Astrocyte (in vitro differentiated cells and primary cell): ENCODE results near the gene RNGTT. TPM values are rescaled to one million over a fixed set of nuclear protein-coding genes. Genes with fewer than 3 reads are reported as not detected.
"Not testable (repeated sequence)": the region's sequence is repeated elsewhere in the genome, so short reads cannot be mapped to it uniquely, and the experiment has no call there.

Source experiments
- DNase-seq: peaks from one replicate; pipeline ENCODE4 v3.0.0-alpha.2; 2010; ENCODE audit warnings: low read depth
- FAIRE-seq: peaks from 2 replicates; lab custom pipeline; 2011; peaks lifted over from hg19 to GRCh38; lab: Jason Lieb, UNC
- H2AFZ ChIP-seq: 2 replicates; pipeline ENCODE4 v1.6.0; 2012; ENCODE audit warnings: low read depth, low read length, inconsistent platforms
- H3K27ac ChIP-seq: 2 replicates; pipeline ENCODE4 v1.5.1; 2011; ENCODE audit warnings: low read depth, low read length, inconsistent platforms
- H3K27me3 ChIP-seq: 2 replicates; pipeline ENCODE4 v1.6.0; 2011; ENCODE audit warnings: low read length, inconsistent platforms; ENCODE audit not compliant: insufficient read depth
- H3K36me3 ChIP-seq: 2 replicates; pipeline ENCODE4 v1.5.1; 2011; ENCODE audit warnings: low read length, inconsistent platforms; ENCODE audit not compliant: insufficient read depth
- H3K4me1 ChIP-seq: 2 replicates; pipeline ENCODE4 v1.5.1; 2011; ENCODE audit warnings: low read length, inconsistent platforms; ENCODE audit not compliant: insufficient read depth
- H3K4me2 ChIP-seq: 2 replicates; pipeline ENCODE4 v1.6.0; 2012; ENCODE audit warnings: low read length, inconsistent platforms
- H3K4me3 ChIP-seq: 2 replicates; pipeline ENCODE4 v1.5.1; 2011; ENCODE audit warnings: low read depth, mild to moderate bottlenecking, low read length, inconsistent platforms; ENCODE audit not compliant: insufficient read depth
- H3K79me2 ChIP-seq: 2 replicates; pipeline ENCODE4 v1.6.0; 2012; ENCODE audit warnings: mild to moderate bottlenecking, low read length, inconsistent platforms; ENCODE audit not compliant: insufficient read depth
- H3K9ac ChIP-seq: 2 replicates; pipeline ENCODE4 v1.6.0; 2012; ENCODE audit warnings: mild to moderate bottlenecking, low read length, inconsistent platforms
- H3K9me3 ChIP-seq: 2 replicates; pipeline ENCODE4 v1.5.1; 2012; ENCODE audit warnings: low read depth, mild to moderate bottlenecking, low read length, inconsistent platforms; ENCODE audit not compliant: insufficient read depth
- H4K20me1 ChIP-seq: 2 replicates; pipeline ENCODE4 v1.6.0; 2012; ENCODE audit warnings: low read length, inconsistent platforms; ENCODE audit not compliant: insufficient read depth
- H3K27ac Mint-ChIP-seq: one replicate; pipeline ENCODE4 v1.8.0; 2021; ENCODE audit warnings: mild to moderate bottlenecking, mixed read lengths; ENCODE audit not compliant: unreplicated experiment
- H3K27me3 Mint-ChIP-seq: one replicate; pipeline ENCODE4 v1.8.0; 2021; ENCODE audit warnings: low read depth, mixed read lengths; ENCODE audit not compliant: unreplicated experiment
- H3K36me3 Mint-ChIP-seq: one replicate; pipeline ENCODE4 v1.8.0; 2021; ENCODE audit warnings: low read depth, mixed read lengths; ENCODE audit not compliant: unreplicated experiment
- H3K4me1 Mint-ChIP-seq: one replicate; pipeline ENCODE4 v1.8.0; 2021; ENCODE audit warnings: low read depth, mixed read lengths; ENCODE audit not compliant: unreplicated experiment
- H3K4me3 Mint-ChIP-seq: one replicate; pipeline ENCODE4 v1.8.0; 2021; ENCODE audit warnings: mild to moderate bottlenecking, moderate library complexity, mixed read lengths; ENCODE audit not compliant: unreplicated experiment
- H3K9me3 Mint-ChIP-seq: one replicate; pipeline ENCODE4 v1.8.0; 2021; ENCODE audit warnings: mild to moderate bottlenecking, mixed read lengths; ENCODE audit not compliant: unreplicated experiment
- EZH2 ChIP-seq: IDR thresholded peaks from 2 replicates; pipeline ENCODE4 v1.6.1; 2012; ENCODE audit warnings: mild to moderate bottlenecking, low read length, inconsistent platforms; ENCODE audit not compliant: insufficient read depth
- total RNA-seq: library from RNA; stranded (reverse); gene quantifications from 2 replicates; pipeline ENCODE4 v1.2.1, GENCODE V29; 2021
- TF ChIP-seq, protein P1 (sequence below): IDR thresholded peaks from 2 replicates; pipeline ENCODE4 v1.5.1; 2011; ENCODE audit warnings: low read depth, mild to moderate bottlenecking, inconsistent platforms, low read length, moderate library complexity; ENCODE audit not compliant: insufficient read depth

The RNGTT gene
- total RNA-seq, 1 donor from 2014 or later: 16.0 TPM

DNA sequence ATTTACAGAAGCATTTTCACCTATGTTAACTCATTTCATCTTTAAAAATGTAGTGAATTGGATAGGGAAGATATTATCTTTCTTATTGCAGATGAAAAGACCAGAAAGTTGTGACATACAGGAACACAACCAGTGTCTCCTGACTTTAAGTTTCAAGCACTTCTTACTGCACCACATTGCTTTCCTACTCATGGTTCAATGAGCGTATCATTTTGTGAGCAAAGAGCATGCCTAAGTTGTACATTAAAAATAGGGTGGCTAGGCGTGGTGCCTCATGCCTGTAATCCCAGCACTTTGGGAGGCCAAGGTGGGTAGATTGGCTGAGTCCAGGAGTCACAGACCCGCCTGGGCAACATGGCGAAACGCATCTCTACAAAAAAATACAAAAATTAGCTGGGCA is 21.2 kb upstream of the RNGTT start:
- H3K36me3 ChIP-seq: no peaks in the 10 kb centered on the region
- FAIRE-seq (no peak), DNase-seq (no peak)
- H3K27me3 ChIP-seq: no peaks in the 10 kb centered on the region
- Mint-ChIP-seq H3K4me3 (no peak overlapping the region), H3K27ac (no peak overlapping the region), H3K4me1 (peaks cover 3% of the 10 kb centered on the region), H3K36me3 (no peaks in the 10 kb centered on the region), H3K9me3 (no peaks in the 10 kb centered on the region), H3K27me3 (no peaks in the 10 kb centered on the region)
- no peaks in the 10 kb centered on the region for H3K4me1 ChIP-seq
- H3K27ac ChIP-seq: no peak overlapping the region
- no peak overlapping the region for H3K9ac ChIP-seq
- H3K4me2 ChIP-seq: no peak overlapping the region
- H2AFZ ChIP-seq: no peak overlapping the region
- no peaks in the 10 kb centered on the region for H3K79me2 ChIP-seq
- H3K9me3 ChIP-seq: no peaks in the 10 kb centered on the region
- TF ChIP-seq, protein P1, sequence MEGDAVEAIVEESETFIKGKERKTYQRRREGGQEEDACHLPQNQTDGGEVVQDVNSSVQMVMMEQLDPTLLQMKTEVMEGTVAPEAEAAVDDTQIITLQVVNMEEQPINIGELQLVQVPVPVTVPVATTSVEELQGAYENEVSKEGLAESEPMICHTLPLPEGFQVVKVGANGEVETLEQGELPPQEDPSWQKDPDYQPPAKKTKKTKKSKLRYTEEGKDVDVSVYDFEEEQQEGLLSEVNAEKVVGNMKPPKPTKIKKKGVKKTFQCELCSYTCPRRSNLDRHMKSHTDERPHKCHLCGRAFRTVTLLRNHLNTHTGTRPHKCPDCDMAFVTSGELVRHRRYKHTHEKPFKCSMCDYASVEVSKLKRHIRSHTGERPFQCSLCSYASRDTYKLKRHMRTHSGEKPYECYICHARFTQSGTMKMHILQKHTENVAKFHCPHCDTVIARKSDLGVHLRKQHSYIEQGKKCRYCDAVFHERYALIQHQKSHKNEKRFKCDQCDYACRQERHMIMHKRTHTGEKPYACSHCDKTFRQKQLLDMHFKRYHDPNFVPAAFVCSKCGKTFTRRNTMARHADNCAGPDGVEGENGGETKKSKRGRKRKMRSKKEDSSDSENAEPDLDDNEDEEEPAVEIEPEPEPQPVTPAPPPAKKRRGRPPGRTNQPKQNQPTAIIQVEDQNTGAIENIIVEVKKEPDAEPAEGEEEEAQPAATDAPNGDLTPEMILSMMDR: no peak
- no peak for TF ChIP-seq EZH2
- no peaks in the 10 kb centered on the region for H4K20me1 ChIP-seq
- H3K4me3 ChIP-seq: no peak overlapping the region

- no peak overlapping the region for H3K9ac ChIP-seq
Observed at GRCh38 chr6:88984152-88984551, 20.7 kb upstream of the RNGTT start.

GRCh38 chr6:88983532-88983931 is 20.1 kb upstream of the RNGTT start:
- H3K9me3 ChIP-seq: no peaks in the 10 kb centered on the region

More at GRCh38 chr6:88984152-88984551, 20.7 kb upstream of the RNGTT start:
- Mint-ChIP-seq H3K9me3 (no peaks in the 10 kb centered on the region), H3K27ac (no peak overlapping the region), H3K4me1 (no peaks in the 10 kb centered on the region), H3K36me3 (no peaks in the 10 kb centered on the region), H3K27me3 (no peaks in the 10 kb centered on the region), H3K4me3 (no peak overlapping the region)
- Histone ChIP-seq H3K79me2 (no peaks in the 10 kb centered on the region), H3K36me3 (no peaks in the 10 kb centered on the region), H3K4me3 (no peak overlapping the region), H3K4me1 (no peaks in the 10 kb centered on the region), H3K27ac (no peak overlapping the region), H2AFZ (no peak overlapping the region), H4K20me1 (no peaks in the 10 kb centered on the region), H3K27me3 (no peaks in the 10 kb centered on the region), H3K9me3 (no peaks in the 10 kb centered on the region), H3K4me2 (no peak overlapping the region)
- FAIRE-seq (no peak), DNase-seq (no peak)
- TF ChIP-seq EZH2: no peak
- TF ChIP-seq, protein P1: no peak

GRCh38 chr6:88983129-88983528 is 19.7 kb upstream of the RNGTT start:
- not testable (repeated sequence) for H3K36me3 ChIP-seq, H3K36me3 Mint-ChIP-seq, H3K4me3 Mint-ChIP-seq, H3K27me3 Mint-ChIP-seq, H3K4me3 ChIP-seq, H3K4me1 ChIP-seq, H3K27ac ChIP-seq, H3K4me2 ChIP-seq, H3K27me3 ChIP-seq, H2AFZ ChIP-seq, H4K20me1 ChIP-seq, H3K9me3 ChIP-seq, H3K4me1 Mint-ChIP-seq, H3K79me2 ChIP-seq, DNase-seq, H3K27ac Mint-ChIP-seq, H3K9ac ChIP-seq, FAIRE-seq, H3K9me3 Mint-ChIP-seq

More at GRCh38 chr6:88983532-88983931, 20.1 kb upstream of the RNGTT start:
- Mint-ChIP-seq H3K4me3 (no peak overlapping the region), H3K36me3 (no peaks in the 10 kb centered on the region), H3K27me3 (peaks cover 5% of the 10 kb centered on the region), H3K9me3 (no peaks in the 10 kb centered on the region), H3K4me1 (no peaks in the 10 kb centered on the region), H3K27ac (no peak overlapping the region)
- H3K27ac ChIP-seq: no peak overlapping the region
- no peaks in the 10 kb centered on the region for H3K27me3 ChIP-seq
- H3K4me3 ChIP-seq: no peak overlapping the region
- no peaks in the 10 kb centered on the region for H3K79me2 ChIP-seq
- no peaks in the 10 kb centered on the region for H3K36me3 ChIP-seq
- H2AFZ ChIP-seq: no peak overlapping the region
- FAIRE-seq: no peak
- no peak overlapping the region for H3K9ac ChIP-seq
- H3K4me2 ChIP-seq: no peak overlapping the region
- H3K4me1 ChIP-seq: no peaks in the 10 kb centered on the region
- H4K20me1 ChIP-seq: no peaks in the 10 kb centered on the region
- peak; percentile 8 for DNase-seq
- no peak for TF ChIP-seq EZH2
- TF ChIP-seq, protein P1: peak; percentile 57
